ENCODE results near the gene FCSK. TPM values are rescaled to one million over a fixed set of nuclear protein-coding genes. Genes with fewer than 3 reads are reported as not detected.

Gene FCSK
- polyA plus RNA-seq, 1 donor from 2014 or later = 10.7 TPM

- Histone ChIP-seq H3K4me2 (ENCODE audit: low read length) (no peak overlapping the region), H3K36me3 (ENCODE audit: insufficient read depth, low read length) (no peaks in the 10 kb centered on the region), H4K20me1 (ENCODE audit: insufficient read depth) (no peaks in the 10 kb centered on the region), H3K79me2 (replicated peaks; ENCODE audit: insufficient read depth, low read length) (no peaks in the 10 kb centered on the region), H3F3A (ENCODE audit: insufficient read depth, low read length, poor library complexity, severe bottlenecking) (no peaks in the 10 kb centered on the region), H3K27ac (ENCODE audit: low read length) (no peak overlapping the region), H3K27me3 (ENCODE audit: insufficient read depth, low read depth, low read length) (no peaks in the 10 kb centered on the region), H3K9me3 (ENCODE audit: low read length) (no peaks in the 10 kb centered on the region), H3K9ac (ENCODE audit: low read length) (no peak overlapping the region), H3K4me3 (ENCODE audit: low read length) (no peak overlapping the region), H2AFZ (ENCODE audit: low read depth, low read length) (no peak overlapping the region), H3K9me2 (ENCODE audit: insufficient read depth, low read length) (no peaks in the 10 kb centered on the region)
- no peak for TF ChIP-seq RAD21 (conservative IDR thresholded peaks at IDR 0.05)
- no peak for TF ChIP-seq SMC3 (conservative IDR thresholded peaks at IDR 0.05; ENCODE audit: poor library complexity)
- no peak for TF ChIP-seq EZH2 (IDR thresholded peaks at IDR 0.05; ENCODE audit: borderline replicate concordance, insufficient read depth, low read length, poor library complexity, severe bottlenecking)
- TF ChIP-seq, protein P1, sequence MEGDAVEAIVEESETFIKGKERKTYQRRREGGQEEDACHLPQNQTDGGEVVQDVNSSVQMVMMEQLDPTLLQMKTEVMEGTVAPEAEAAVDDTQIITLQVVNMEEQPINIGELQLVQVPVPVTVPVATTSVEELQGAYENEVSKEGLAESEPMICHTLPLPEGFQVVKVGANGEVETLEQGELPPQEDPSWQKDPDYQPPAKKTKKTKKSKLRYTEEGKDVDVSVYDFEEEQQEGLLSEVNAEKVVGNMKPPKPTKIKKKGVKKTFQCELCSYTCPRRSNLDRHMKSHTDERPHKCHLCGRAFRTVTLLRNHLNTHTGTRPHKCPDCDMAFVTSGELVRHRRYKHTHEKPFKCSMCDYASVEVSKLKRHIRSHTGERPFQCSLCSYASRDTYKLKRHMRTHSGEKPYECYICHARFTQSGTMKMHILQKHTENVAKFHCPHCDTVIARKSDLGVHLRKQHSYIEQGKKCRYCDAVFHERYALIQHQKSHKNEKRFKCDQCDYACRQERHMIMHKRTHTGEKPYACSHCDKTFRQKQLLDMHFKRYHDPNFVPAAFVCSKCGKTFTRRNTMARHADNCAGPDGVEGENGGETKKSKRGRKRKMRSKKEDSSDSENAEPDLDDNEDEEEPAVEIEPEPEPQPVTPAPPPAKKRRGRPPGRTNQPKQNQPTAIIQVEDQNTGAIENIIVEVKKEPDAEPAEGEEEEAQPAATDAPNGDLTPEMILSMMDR (IDR thresholded peaks at IDR 0.05; ENCODE audit: poor library complexity, severe bottlenecking) = no peak
- TF ChIP-seq POLR2AphosphoS5 (IDR thresholded peaks at IDR 0.05) = no peak
- no peak for TF ChIP-seq MXI1 (conservative IDR thresholded peaks at IDR 0.05; ENCODE audit: poor library complexity, severe bottlenecking)
- no peak for TF ChIP-seq EP300 (conservative IDR thresholded peaks at IDR 0.05; ENCODE audit: poor library complexity, severe bottlenecking)
- TF ChIP-seq TAF1 (IDR thresholded peaks at IDR 0.05; ENCODE audit: low read depth) = no peak
- no peak for TF ChIP-seq REST (IDR thresholded peaks at IDR 0.05; ENCODE audit: borderline replicate concordance)
Observed at GRCh38 chr16:70467113-70467512, 12.7 kb downstream of the FCSK start.

GRCh38 chr16:70467608-70468007 is 13.2 kb downstream of the FCSK start:
- no peaks in the 10 kb centered on the region for H3K9me3 ChIP-seq (ENCODE audit: low read length)
- H3K27me3 ChIP-seq (ENCODE audit: insufficient read depth, low read depth, low read length) = no peaks in the 10 kb centered on the region
- no peaks in the 10 kb centered on the region for H3K36me3 ChIP-seq (ENCODE audit: insufficient read depth, low read length)
- no peaks in the 10 kb centered on the region for H4K20me1 ChIP-seq (ENCODE audit: insufficient read depth)
- H3K4me3 ChIP-seq (ENCODE audit: low read length) = no peak overlapping the region
- H3K4me2 ChIP-seq (ENCODE audit: low read length) = no peak overlapping the region
- no peaks in the 10 kb centered on the region for H3K79me2 ChIP-seq (replicated peaks; ENCODE audit: insufficient read depth, low read length)
- TF ChIP-seq TAF1 (IDR thresholded peaks at IDR 0.05; ENCODE audit: low read depth) = no peak
- no peak for TF ChIP-seq EP300 (conservative IDR thresholded peaks at IDR 0.05; ENCODE audit: poor library complexity, severe bottlenecking)
- TF ChIP-seq EZH2 (IDR thresholded peaks at IDR 0.05; ENCODE audit: borderline replicate concordance, insufficient read depth, low read length, poor library complexity, severe bottlenecking) = no peak
- no peak for TF ChIP-seq SMC3 (conservative IDR thresholded peaks at IDR 0.05; ENCODE audit: poor library complexity)
- no peak for TF ChIP-seq MXI1 (conservative IDR thresholded peaks at IDR 0.05; ENCODE audit: poor library complexity, severe bottlenecking)
- TF ChIP-seq, protein P1 (IDR thresholded peaks at IDR 0.05; ENCODE audit: poor library complexity, severe bottlenecking) = no peak
- no peak for TF ChIP-seq RAD21 (conservative IDR thresholded peaks at IDR 0.05)
- no peak for TF ChIP-seq POLR2AphosphoS5 (IDR thresholded peaks at IDR 0.05)
- no peak for TF ChIP-seq REST (IDR thresholded peaks at IDR 0.05; ENCODE audit: borderline replicate concordance)
- H3K27ac ChIP-seq (ENCODE audit: low read length) = no peak overlapping the region
- no peaks in the 10 kb centered on the region for H3F3A ChIP-seq (ENCODE audit: insufficient read depth, low read length, poor library complexity, severe bottlenecking)
- H3K9me2 ChIP-seq (ENCODE audit: insufficient read depth, low read length) = no peaks in the 10 kb centered on the region
- no peak overlapping the region for H2AFZ ChIP-seq (ENCODE audit: low read depth, low read length)
- no peak overlapping the region for H3K9ac ChIP-seq (ENCODE audit: low read length)
